ENCODE data around the gene MTA3. TPM values are rescaled to one million over a fixed set of nuclear protein-coding genes. Genes with fewer than 3 reads are reported as not detected.
A peak's percentile ranks its signal among the peaks of the same experiment; 100 is the strongest.

Gene MTA3
- total RNA-seq, 1 donor from 2014 or later = 117 TPM

- Mint-ChIP-seq H3K4me1 (peaks cover 14% of the 10 kb centered on the region), H3K9me3 (no peaks in the 10 kb centered on the region), H3K4me3 (no peak overlapping the region), H3K36me3 (peaks cover 26% of the 10 kb centered on the region), H3K27me3 (ENCODE audit: insufficient read depth, low read depth) (no peaks in the 10 kb centered on the region), H3K27ac (no peak overlapping the region)
- peaks cover 88% of the 10 kb centered on the region for H3K79me2 ChIP-seq (ENCODE audit: low read depth)
- no peaks in the 10 kb centered on the region for H3K9me3 ChIP-seq (ENCODE audit: low read depth)
- no peak overlapping the region for H3K4me3 ChIP-seq
- peaks cover 29% of the 10 kb centered on the region for H3K36me3 ChIP-seq
- TF ChIP-seq CTCF (IDR thresholded peaks at IDR 0.05) (no peak), EZH2 (IDR thresholded peaks at IDR 0.05) (no peak), EZH2phosphoT487 (IDR thresholded peaks at IDR 0.05) (no peak)
- H3K27me3 ChIP-seq = no peaks in the 10 kb centered on the region
- no peak overlapping the region for H3K27ac ChIP-seq
- H3F3A ChIP-seq (ENCODE audit: low read depth) = peaks cover 32% of the 10 kb centered on the region
- H3K4me2 ChIP-seq = no peak overlapping the region
- peaks cover 27% of the 10 kb centered on the region for H4K20me1 ChIP-seq (ENCODE audit: low read depth)
- H3K9ac ChIP-seq = no peak overlapping the region
- peaks cover 14% of the 10 kb centered on the region for H3K4me1 ChIP-seq
- H2AFZ ChIP-seq (replicated peaks) = no peak overlapping the region
- DNase-seq (ENCODE audit: low spot score) = no peak
These were observed 4.1 kb downstream of the MTA3 start for GRCh38 chr2:42572297-42573081.

DNA sequence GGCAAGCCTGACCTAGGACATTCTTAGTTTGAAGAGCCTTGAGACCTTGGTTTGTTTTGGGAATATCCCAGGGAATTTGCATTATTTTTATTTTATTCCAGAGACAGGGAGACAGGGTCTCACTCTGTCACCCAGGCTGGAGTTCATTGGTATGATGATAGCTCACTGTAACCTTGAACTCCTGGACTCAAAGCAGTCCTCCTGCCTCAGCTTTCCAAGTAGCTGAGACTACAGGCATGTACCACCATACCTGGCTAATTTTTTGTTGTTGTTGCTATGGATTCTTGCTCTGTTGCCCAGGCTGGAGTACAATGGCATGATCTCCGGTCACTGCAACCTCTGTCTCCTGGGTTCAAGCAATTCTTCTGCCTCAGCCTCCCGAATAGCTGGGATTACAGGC, 4.8 kb downstream of the MTA3 start:
- no peak overlapping the region for H3K27ac Mint-ChIP-seq
- Histone ChIP-seq H3K4me3 (no peak overlapping the region), H2AFZ (replicated peaks) (no peak overlapping the region), H3K27me3 (no peaks in the 10 kb centered on the region), H3K27ac (no peak overlapping the region), H3K4me1 (peaks cover 13% of the 10 kb centered on the region), H3F3A (ENCODE audit: low read depth) (peaks cover 28% of the 10 kb centered on the region), H3K9ac (no peak overlapping the region), H3K79me2 (ENCODE audit: low read depth) (peaks cover 96% of the 10 kb centered on the region), H3K9me3 (ENCODE audit: low read depth) (no peaks in the 10 kb centered on the region), H4K20me1 (ENCODE audit: low read depth) (peaks cover 34% of the 10 kb centered on the region), H3K36me3 (peaks cover 31% of the 10 kb centered on the region), H3K4me2 (no peak overlapping the region)
- no peak for DNase-seq (ENCODE audit: low spot score)
- no peaks in the 10 kb centered on the region for H3K9me3 Mint-ChIP-seq
- no peaks in the 10 kb centered on the region for H3K27me3 Mint-ChIP-seq (ENCODE audit: insufficient read depth, low read depth)
- TF ChIP-seq EZH2 (IDR thresholded peaks at IDR 0.05) (no peak), EZH2phosphoT487 (IDR thresholded peaks at IDR 0.05) (no peak), CTCF (IDR thresholded peaks at IDR 0.05) (no peak)
- H3K4me3 Mint-ChIP-seq = no peak overlapping the region
- peaks cover 10% of the 10 kb centered on the region for H3K4me1 Mint-ChIP-seq
- peaks cover 26% of the 10 kb centered on the region for H3K36me3 Mint-ChIP-seq

GRCh38 chr2:42575458-42576064, 7.1 kb downstream of the MTA3 start:
- Histone ChIP-seq H3K27me3 (no peaks in the 10 kb centered on the region), H3F3A (ENCODE audit: low read depth) (peaks cover 17% of the 10 kb centered on the region), H4K20me1 (ENCODE audit: low read depth) (peaks cover 51% of the 10 kb centered on the region), H3K4me1 (peaks cover 14% of the 10 kb centered on the region), H3K27ac (peak overlapping the region; percentile 46), H3K36me3 (peaks cover 39% of the 10 kb centered on the region), H3K4me2 (no peak overlapping the region), H2AFZ (replicated peaks) (no peak overlapping the region), H3K9me3 (ENCODE audit: low read depth) (no peaks in the 10 kb centered on the region), H3K9ac (no peak overlapping the region), H3K79me2 (ENCODE audit: low read depth) (peaks cover 100% of the 10 kb centered on the region), H3K4me3 (no peak overlapping the region)
- Mint-ChIP-seq H3K4me1 (peaks cover 5% of the 10 kb centered on the region), H3K27me3 (ENCODE audit: insufficient read depth, low read depth) (no peaks in the 10 kb centered on the region), H3K36me3 (peaks cover 35% of the 10 kb centered on the region), H3K9me3 (no peaks in the 10 kb centered on the region), H3K4me3 (no peak overlapping the region), H3K27ac (no peak overlapping the region)
- TF ChIP-seq EZH2phosphoT487 (IDR thresholded peaks at IDR 0.05) (no peak), EZH2 (IDR thresholded peaks at IDR 0.05) (no peak), CTCF (IDR thresholded peaks at IDR 0.05) (no peak)
- no peak for DNase-seq (ENCODE audit: low spot score)
